NCI-H69 (cell line): ENCODE data around the gene UBR2.
A peak's percentile ranks its signal among the peaks of the same experiment; 100 is the strongest.
"Not testable (repeated sequence)": the region's sequence is repeated elsewhere in the genome, so short reads cannot be mapped to it uniquely, and the experiment has no call there.

ENCODE experiments used
- DNase-seq: peaks from one replicate; lab custom pipeline; 2025; lab: John Stamatoyannopoulos, UW

UBR2 gene

GRCh38 chr6:42555477-42556457, 8.1 kb upstream of the UBR2 start:
- peak; percentile 95 for DNase-seq

DNA sequence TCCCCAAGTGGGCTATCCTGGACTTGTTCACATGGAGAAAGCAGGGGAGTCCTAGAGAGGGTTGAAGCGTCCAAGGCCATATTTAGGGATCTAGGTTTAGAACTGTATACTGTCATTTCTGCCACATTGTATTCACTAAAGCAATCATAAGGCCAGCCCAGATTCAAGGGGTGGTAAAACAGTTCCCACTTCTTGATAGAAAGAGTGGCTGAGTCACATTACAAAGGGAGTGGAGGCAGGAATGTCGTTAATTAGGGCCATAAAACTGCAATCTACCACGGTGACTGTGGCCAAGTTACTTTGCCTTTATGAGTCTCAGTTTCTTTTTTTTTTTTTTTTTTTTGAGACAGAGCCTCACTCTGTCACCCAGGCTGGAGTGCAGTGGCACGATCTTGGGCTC, 7.4 kb upstream of the UBR2 start:
- peak; percentile 45 for DNase-seq

- DNase-seq, result not testable (repeated sequence)
Measured at GRCh38 chr6:42559276-42559675, 4.6 kb upstream of the UBR2 start.

DNA sequence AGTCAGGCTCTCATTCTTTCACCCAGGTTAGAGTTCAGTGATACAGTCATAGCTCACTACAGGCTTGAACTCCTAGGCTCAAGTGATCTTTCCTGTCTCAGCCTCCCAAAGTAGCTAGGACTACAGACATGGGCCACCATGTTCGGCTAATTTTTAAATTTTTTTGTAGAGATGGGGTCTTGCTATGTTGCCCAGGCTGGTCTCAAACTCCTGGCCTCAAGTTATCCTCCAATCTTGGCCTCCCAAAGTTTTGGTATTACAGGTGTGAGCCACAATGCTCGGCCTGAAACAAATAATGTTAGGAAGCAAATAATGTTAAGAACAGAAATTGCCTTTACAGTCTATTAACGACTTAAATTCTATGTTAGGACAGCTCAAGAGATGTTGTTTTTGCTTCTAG, 1.8 kb upstream of the UBR2 start:
- no peak for DNase-seq

DNA sequence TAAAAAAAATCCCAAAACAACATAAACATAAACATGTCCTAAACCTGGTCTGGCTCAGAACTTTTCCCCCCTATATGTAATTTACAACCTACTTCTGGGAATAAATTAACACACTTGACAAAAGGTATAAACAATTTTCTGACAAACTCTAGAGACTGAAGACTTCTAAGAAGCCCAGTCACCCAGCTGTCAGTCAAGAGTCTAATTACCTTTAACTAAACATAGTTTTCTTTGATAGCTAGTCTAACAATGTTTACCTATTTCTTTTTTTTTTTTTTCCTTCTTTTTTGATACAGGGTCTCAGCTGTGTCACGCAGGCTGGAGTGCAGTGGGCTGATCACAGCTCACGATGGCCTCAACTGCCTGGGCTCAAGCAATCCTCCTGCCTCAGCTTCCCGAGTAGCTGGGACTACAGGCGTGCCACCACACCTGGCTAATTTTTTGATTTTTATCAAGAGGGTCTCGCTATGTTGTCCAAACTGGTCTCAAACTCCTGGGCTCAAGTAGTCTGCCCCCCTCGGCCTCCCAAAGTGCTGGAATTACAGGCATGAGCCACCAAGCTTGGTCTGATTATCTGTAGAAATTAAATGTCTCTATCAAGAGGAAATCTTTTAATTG, 932 bp upstream of the UBR2 start:
- no peak for DNase-seq

GRCh38 chr6:42564506-42564825, 637 bp downstream of the UBR2 start:
- peak; percentile 72 for DNase-seq

GRCh38 chr6:42565823-42566613, 2.2 kb downstream of the UBR2 start:
- DNase-seq, result no peak

DNA sequence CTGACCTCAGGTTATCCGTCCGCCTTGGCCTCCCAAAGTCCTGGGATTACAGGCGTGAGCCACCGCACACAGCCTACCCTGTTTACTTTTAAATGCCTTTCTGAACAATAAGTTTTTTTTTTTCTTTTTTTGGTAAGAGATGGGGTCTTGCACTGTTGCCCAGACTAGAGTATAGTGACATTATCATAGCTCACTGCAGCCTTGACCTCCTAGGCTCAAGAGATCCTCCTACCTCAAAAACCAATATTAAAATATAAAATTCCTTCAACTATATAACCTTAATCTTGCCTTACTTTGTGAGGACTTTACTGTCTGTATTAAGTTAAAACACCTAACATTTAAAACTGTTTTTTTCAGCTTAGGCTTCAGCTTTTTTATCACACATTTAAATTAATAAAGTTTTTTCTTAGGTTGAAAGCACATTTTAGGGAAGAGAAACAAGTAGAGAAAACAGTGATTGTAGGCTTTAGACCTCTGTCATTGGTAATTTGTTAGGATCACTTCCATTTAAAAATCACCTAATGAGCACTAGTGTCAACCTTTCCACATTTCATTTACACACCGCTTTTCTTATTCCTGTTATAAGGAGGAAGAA, 2.9 kb downstream of the UBR2 start:
- no peak for DNase-seq

- DNase-seq, result not testable (repeated sequence)
Measured at GRCh38 chr6:42567237-42567636, 3.4 kb downstream of the UBR2 start.

DNA sequence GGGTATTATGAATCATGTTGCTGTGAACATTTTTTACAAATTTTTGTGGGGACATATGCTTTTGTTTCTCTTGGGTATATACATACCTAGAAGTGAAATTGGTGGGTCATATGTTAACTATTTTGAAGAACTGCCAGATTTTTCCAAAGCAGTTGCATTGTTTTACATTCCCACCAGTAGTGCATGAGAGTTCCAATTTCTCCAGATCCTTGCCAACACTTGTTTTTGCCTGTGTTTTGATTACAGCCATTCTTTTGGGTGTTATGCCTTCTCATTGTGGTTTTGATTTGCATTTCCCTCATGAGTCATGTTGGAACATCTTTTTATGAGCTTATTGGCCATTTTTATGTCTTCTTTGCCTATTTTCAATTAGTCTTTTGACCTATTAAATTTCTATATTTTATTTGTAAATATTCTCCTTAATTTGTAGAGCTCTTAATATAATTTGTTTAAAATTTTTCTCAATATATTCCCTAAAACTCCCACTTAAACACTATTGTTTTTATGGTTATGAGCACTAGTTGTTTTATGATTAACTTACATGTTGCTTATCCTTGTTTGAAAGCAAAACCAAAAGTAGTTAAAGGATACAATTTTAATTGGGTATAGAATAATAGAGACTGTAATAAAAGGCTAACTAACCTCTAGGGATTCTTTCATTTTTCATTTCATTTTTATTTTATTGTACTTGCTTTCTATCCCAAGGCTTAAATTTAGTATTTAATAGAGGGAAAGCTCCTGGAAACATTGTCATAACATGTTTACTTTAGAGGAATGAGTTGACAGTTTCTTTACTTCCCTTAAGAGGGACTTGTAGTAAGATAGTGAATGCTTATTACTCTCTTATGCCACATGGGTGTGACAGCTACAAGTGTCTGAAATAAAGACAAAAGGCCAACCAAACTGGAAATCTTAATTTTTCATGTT, 5.5 kb downstream of the UBR2 start:
- DNase-seq, result no peak

GRCh38 chr6:42571611-42572342, 7.9 kb downstream of the UBR2 start:
- DNase-seq, result no peak

DNA sequence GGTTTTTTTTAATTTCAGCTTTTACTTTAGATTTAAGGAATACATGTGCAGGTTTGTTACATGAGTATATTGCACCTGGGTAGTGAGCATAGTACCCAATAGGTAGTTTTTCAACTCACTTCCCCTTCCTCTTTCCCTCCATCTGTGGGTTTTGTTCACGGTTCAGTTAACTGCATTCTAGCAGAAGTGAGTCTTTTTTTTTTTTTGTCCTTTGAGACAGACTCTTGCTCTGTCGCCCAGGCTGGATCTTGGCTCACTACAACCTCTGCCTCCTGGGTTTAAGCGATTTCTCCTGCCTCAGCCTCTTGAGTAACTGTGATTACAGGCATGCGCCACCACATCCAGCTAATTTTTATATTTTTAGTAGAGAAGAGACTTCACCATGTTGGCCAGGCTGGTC, 8.7 kb downstream of the UBR2 start:
- peak; percentile 64 for DNase-seq

DNA sequence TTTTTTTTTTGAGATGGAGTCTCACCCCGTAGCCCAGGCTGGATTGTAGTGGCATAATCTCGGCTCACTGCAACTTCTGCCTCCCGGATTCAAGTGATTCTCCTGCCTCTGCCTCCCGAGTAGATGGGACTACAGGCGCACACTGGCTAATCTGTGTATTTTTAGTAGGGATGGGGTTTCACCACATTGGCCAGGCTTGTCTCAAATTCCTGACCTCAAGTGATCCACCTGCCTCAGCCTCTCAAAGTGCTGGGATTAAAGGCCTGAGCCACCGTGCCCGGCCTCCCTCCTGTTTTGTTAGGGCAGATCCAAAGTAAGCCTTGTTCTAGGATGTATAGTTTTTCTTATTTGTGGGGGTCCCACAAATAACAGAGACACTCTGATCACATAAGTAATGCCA, 12.7 kb downstream of the UBR2 start:
- DNase-seq, result not testable (repeated sequence)

DNA sequence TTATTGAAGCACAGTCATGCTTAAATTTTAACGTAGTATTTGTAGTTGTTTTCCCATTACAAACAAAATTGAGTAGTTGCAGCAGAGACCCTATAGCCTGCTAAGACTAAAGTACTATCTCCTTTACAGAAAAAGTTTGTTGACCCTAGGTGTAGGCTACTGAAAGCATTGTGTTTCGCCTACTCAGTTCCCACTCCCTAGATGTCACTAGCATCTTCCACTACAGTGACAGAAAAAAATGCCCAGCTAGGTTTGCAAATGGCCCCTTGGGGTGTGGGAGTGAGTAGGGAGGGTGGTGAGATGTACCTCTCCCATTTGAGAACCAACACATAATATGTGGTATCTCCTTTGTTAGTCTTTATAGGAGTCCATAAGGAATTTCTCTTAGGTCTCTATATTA, 34.5 kb downstream of the UBR2 start:
- no peak for DNase-seq

DNA sequence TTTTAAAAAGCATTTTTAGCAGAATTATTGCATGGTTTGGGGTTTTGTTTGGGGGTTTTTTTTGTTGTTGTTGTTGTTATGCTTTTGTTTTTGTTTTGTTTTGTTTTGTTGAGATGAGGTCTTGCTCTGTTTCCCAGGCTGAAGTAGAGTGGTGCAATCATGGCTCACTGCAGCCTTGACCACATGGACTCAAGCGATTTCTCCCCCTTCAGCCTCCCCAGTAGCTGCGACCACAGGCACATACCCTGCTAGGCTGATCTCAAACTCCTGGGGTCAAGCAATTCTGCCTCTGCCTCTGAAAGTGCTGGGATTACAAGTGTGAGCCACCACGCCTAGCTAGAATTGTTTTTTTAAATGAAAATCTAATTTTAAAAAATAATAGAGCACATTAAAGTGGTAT, 35.7 kb downstream of the UBR2 start:
- no peak for DNase-seq

- no peak for DNase-seq
Measured at GRCh38 chr6:42604150-42604549, 40.3 kb downstream of the UBR2 start.

GRCh38 chr6:42604699-42605098, 40.9 kb downstream of the UBR2 start:
- DNase-seq, result not testable (repeated sequence)

- DNase-seq, result no peak
Measured at GRCh38 chr6:42610416-42610815, 46.6 kb downstream of the UBR2 start.

DNA sequence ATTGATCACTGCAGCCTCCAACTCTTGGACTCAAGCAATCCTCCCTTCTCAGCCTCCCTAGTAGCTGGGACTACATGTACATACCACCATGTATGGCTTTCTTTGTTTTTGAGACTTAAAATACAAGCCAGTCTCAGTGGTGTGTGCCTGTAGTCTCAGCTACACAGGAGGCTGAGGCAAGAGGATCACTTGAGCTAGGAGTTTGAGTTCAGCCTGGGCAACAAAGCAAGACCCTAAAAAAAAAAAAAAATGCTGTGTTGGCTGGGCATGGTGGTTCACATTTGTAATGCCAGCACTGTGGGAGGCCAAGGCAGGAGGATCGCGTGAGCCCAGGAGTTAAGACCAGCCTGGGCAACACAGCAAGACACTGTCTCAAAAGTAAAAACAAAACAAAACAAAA, 51.7 kb downstream of the UBR2 start:
- no peak for DNase-seq

- DNase-seq, result no peak
Measured at GRCh38 chr6:42616716-42617115, 52.9 kb downstream of the UBR2 start.

- no peak for DNase-seq
Measured at GRCh38 chr6:42618105-42618504, 54.3 kb downstream of the UBR2 start.
